Transverse colon (tissue), 4 donors: ENCODE results near the gene DUOXA1. TPM values are rescaled to one million over a fixed set of nuclear protein-coding genes. Genes with fewer than 3 reads are reported as not detected.

ENCODE experiments used
- DNase-seq: peaks from one replicate; pipeline ENCODE4 v3.0.0-alpha.2; 2019
- H3K27ac ChIP-seq, 4 donors: fragments of 200-600 bp; sonication (generic); 2 replicates each; pipeline ENCODE4 v1.5.1; 2016 to 2018; ENCODE audit warnings: inconsistent platforms in 4 of 4
- H3K27me3 ChIP-seq: fragments of 200-600 bp; sonication (generic); 2 replicates; pipeline ENCODE4 v1.5.1; 2017; ENCODE audit warnings: inconsistent platforms
- H3K36me3 ChIP-seq, 4 donors: fragments of 200-600 bp; sonication (generic); 2 replicates each; pipeline ENCODE4 v1.5.1; 2017 to 2019; ENCODE audit warnings: inconsistent platforms in 4 of 4
- H3K4me1 ChIP-seq, 4 donors: fragments of 200-600 bp; sonication (generic); 2 replicates each; pipeline ENCODE4 v1.5.1; 2017 to 2020; ENCODE audit warnings: inconsistent platforms in 4 of 4
- H3K4me3 ChIP-seq, 4 donors: fragments of 200-600 bp; sonication (generic); 1 replicate in 1 of 4; 2 replicates in 3 of 4; pipeline versions ENCODE4 v1.5.1 to v1.6.1; 2017 to 2019; ENCODE audit warnings: inconsistent platforms in 4 of 4
- H3K9me3 ChIP-seq, 2 donors: fragments of 200-600 bp; sonication (generic); 2 replicates each; pipeline ENCODE4 v1.5.1; 2017 to 2019; ENCODE audit warnings: inconsistent platforms in 2 of 2
- CTCF ChIP-seq, 5 experiments: fragments of 200-600 bp in 3 of 5; fragments of 450-650 bp in 2 of 5; sonication (generic) in 3 of 5; IDR thresholded peaks; 1 replicate in 2 of 5; 2 replicates in 3 of 5; pipeline ENCODE4 v1.5.1; 2016 to 2017; ENCODE audit warnings: antibody characterized with exemption in 5 of 5, inconsistent platforms in 3 of 5, mild to moderate bottlenecking in 2 of 5, moderate library complexity in 1 of 5
- EP300 ChIP-seq: sonication (generic); formaldehyde crosslinking; IDR thresholded peaks from one replicate; pipeline ENCODE4 v1.6.1; 2017; ENCODE audit warnings: antibody characterized with exemption, low read depth
- POLR2A ChIP-seq: fragments of 450-650 bp; IDR thresholded peaks from one replicate; pipeline ENCODE4 v1.6.1; 2016; ENCODE audit warnings: antibody characterized with exemption, mild to moderate bottlenecking, moderate library complexity
- POLR2AphosphoS5 ChIP-seq, 3 donors: sonication (generic); formaldehyde crosslinking; IDR thresholded peaks; one replicate each; pipeline ENCODE4 v1.6.1; 2016; ENCODE audit warnings: antibody characterized with exemption in 3 of 3
- WGBS, 2 donors: methylation state at CpG; one replicate each; pipeline ENCODE4 v1.1.5; 2018; ENCODE audit warnings: low coverage in 1 of 2; 5-methylcytosine and 5-hydroxymethylcytosine counted together
- in situ Hi-C, 4 donors: fragments of 200-750 bp; cut with MboI; loops; one replicate each; pipeline versions ENCODE4 v1.15.0 to v1.15.1; 2017; ENCODE audit warnings: low sequenced_read_pairs in 3 of 4, low pct_ligation_motif_present in 1 of 4, low pct_unique_long_range_greater_than_20kb in 1 of 4
- intact Hi-C: fragments of 100-400 bp; cut with DNase I; formaldehyde crosslinking; loops from one replicate; pipeline ENCODE4 v1.15.1; 2023; ENCODE audit warnings: low total_unique reads
- total RNA-seq, 4 donors: library from RNA; depleted of rRNA; stranded (reverse); fragments of >200 nt; gene quantifications; one replicate each; pipeline ENCODE4 v1.1.0, GENCODE V29; 2016

Gene DUOXA1
- total RNA-seq, 4 donors from 2014 or later: 1.4 TPM; not detected in 3

GRCh38 chr15:45146405-45146804 is 16.7 kb upstream of the DUOXA1 start:
- Histone ChIP-seq H3K36me3 (no peaks in the 10 kb centered on the region), H3K9me3 (no peaks in the 10 kb centered on the region), H3K27me3 (no peaks in the 10 kb centered on the region), H3K27ac (no peak overlapping the region), H3K4me3 (no peak overlapping the region), H3K4me1 (no peaks in the 10 kb centered on the region)
- peak in 1 of 3 donors; percentile 15 for TF ChIP-seq POLR2AphosphoS5 (IDR thresholded peaks at IDR 0.05)
- TF ChIP-seq EP300: no peak
- no peak for TF ChIP-seq POLR2A
- no peak for DNase-seq
- WGBS, 2 donors: 66% methylated on average over 4 of the region's 4 CpGs; no CpG with 5 or more reads in 1 of the 2 donors
- intact Hi-C loops (loop anchor here (1.0 kb wide), 1 partner anchor 10 kb away; no protein-coding TSS in a partner anchor), in situ Hi-C loops (no loop called here)

- Histone ChIP-seq H3K27ac (no peak overlapping the region), H3K36me3 (no peaks in the 10 kb centered on the region), H3K4me1 (no peaks in the 10 kb centered on the region), H3K9me3 (no peaks in the 10 kb centered on the region), H3K27me3 (no peaks in the 10 kb centered on the region), H3K4me3 (no peak overlapping the region)
- in situ Hi-C loops (no loop called here), intact Hi-C loops (no loop called here)
- TF ChIP-seq POLR2AphosphoS5 (IDR thresholded peaks at IDR 0.05) (no peak), POLR2A (no peak), CTCF (IDR thresholded peaks at IDR 0.05) (no peak), EP300 (no peak)
- 86% methylated on average over 9 of the region's 9 CpGs; no CpG with 5 or more reads in 1 of the 2 donors for WGBS, 2 donors
- no peak for DNase-seq
These were observed 15.1 kb upstream of the DUOXA1 start for GRCh38 chr15:45144775-45145174.

- Histone ChIP-seq H3K36me3 (no peaks in the 10 kb centered on the region), H3K4me1 (no peaks in the 10 kb centered on the region), H3K9me3 (no peaks in the 10 kb centered on the region), H3K27me3 (no peaks in the 10 kb centered on the region), H3K4me3 (no peak overlapping the region), H3K27ac (no peak overlapping the region)
- no peak for DNase-seq
- WGBS, 2 donors: 92% methylated on average over 10 of the region's 11 CpGs; no CpG with 5 or more reads in 1 of the 2 donors
- intact Hi-C loops (no loop called here), in situ Hi-C loops (no loop called here)
- TF ChIP-seq EP300 (no peak), POLR2A (no peak), POLR2AphosphoS5 (IDR thresholded peaks at IDR 0.05) (no peak)
These were observed 14.3 kb upstream of the DUOXA1 start for GRCh38 chr15:45143946-45144345.

- no peaks in the 10 kb centered on the region for H3K9me3 ChIP-seq
- TF ChIP-seq POLR2A (no peak), EP300 (no peak), POLR2AphosphoS5 (IDR thresholded peaks at IDR 0.05) (no peak), CTCF (IDR thresholded peaks at IDR 0.05) (no peak)
- H3K4me3 ChIP-seq: no peak overlapping the region
- peaks cover 4% of the 10 kb centered on the region for H3K27me3 ChIP-seq
- in situ Hi-C loops: no loop called here
- WGBS, 2 donors: 87% methylated on average over 7 of the region's 7 CpGs; no CpG with 5 or more reads in 1 of the 2 donors
- DNase-seq: no peak
- intact Hi-C loops: no loop called here
- no peaks in the 10 kb centered on the region for H3K36me3 ChIP-seq
- no peaks in the 10 kb centered on the region for H3K4me1 ChIP-seq
- H3K27ac ChIP-seq: no peak overlapping the region
These were observed 13.4 kb upstream of the DUOXA1 start for GRCh38 chr15:45143056-45143455.

- H3K27ac ChIP-seq: no peak overlapping the region
- H3K36me3 ChIP-seq: no peaks in the 10 kb centered on the region
- H3K27me3 ChIP-seq: peaks cover 13% of the 10 kb centered on the region
- H3K4me3 ChIP-seq: no peak overlapping the region
- no peak for TF ChIP-seq POLR2A
- no peak for TF ChIP-seq EP300
- no peak for TF ChIP-seq CTCF (IDR thresholded peaks at IDR 0.05)
- no peak for TF ChIP-seq POLR2AphosphoS5 (IDR thresholded peaks at IDR 0.05)
- no peak for DNase-seq
- intact Hi-C loops: no loop called here
- in situ Hi-C loops: no loop called here
- 80 to 100% methylated on average over 3 to 5 of the region's 5 CpGs for WGBS, 2 donors
- peaks cover 0 to 1% (median 0%) of the 10 kb centered on the region in 4 donors for H3K4me1 ChIP-seq
- H3K9me3 ChIP-seq: no peaks in the 10 kb centered on the region
These were observed 11.7 kb upstream of the DUOXA1 start for GRCh38 chr15:45141386-45141785.
